ENCODE data around the gene CHST14.

GRCh38 chr15:40430271-40430805, 40.4 kb upstream of the CHST14 start:
- TF ChIP-seq CTCF (IDR thresholded peaks at IDR 0.05; ENCODE audit: low read length), result no peak
- TF ChIP-seq EZH2phosphoT487 (IDR thresholded peaks at IDR 0.05; ENCODE audit: low read length), result no peak

All from MM.1S (cell line).